ENCODE data around the gene RBKS. TPM values are rescaled to one million over a fixed set of nuclear protein-coding genes. Genes with fewer than 3 reads are reported as not detected.

Gene RBKS
- polyA plus RNA-seq, 1 of the 3 experiments (the other 2 are of a cell fraction): 7.4 TPM

DNA sequence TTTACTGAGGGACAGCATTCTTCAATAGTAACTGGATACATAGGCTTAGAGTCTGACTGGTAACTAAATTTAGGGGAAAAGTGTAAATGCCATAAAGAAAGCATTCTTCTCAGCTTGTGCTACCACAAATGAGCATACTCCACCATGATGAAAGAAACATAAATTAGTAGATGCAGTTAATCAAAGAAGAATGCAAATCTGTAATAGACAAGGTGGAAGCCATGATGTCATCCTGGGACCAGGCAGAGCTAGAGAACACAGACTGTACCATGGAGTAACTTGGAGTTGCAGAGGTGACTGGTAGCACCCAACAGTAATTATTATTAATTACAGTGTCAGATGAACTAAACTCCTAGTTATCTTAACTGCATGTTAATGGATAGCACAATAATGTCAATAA is 51.7 kb downstream of the RBKS start (continued):
- TF ChIP-seq, protein P1, sequence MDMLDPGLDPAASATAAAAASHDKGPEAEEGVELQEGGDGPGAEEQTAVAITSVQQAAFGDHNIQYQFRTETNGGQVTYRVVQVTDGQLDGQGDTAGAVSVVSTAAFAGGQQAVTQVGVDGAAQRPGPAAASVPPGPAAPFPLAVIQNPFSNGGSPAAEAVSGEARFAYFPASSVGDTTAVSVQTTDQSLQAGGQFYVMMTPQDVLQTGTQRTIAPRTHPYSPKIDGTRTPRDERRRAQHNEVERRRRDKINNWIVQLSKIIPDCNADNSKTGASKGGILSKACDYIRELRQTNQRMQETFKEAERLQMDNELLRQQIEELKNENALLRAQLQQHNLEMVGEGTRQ (IDR thresholded peaks at IDR 0.05; ENCODE audit: borderline replicate concordance, low read depth, low read length): no peak
- TF ChIP-seq GATA2 (CRISPR knock-in tag; IDR thresholded peaks at IDR 0.05) (no peak), ZBTB33 (IDR thresholded peaks at IDR 0.05; ENCODE audit: borderline replicate concordance, low read depth) (no peak), FOSL2 (IDR thresholded peaks at IDR 0.05; ENCODE audit: borderline replicate concordance, low read depth) (no peak), RXRA (IDR thresholded peaks at IDR 0.05; ENCODE audit: borderline replicate concordance, low read depth) (no peak)

GRCh38 chr2:27833931-27834330 is 56.3 kb downstream of the RBKS start:
- H4K20me1 ChIP-seq (ENCODE audit: insufficient read depth): no peaks in the 10 kb centered on the region
- no peak overlapping the region for H3K4me3 ChIP-seq (ENCODE audit: low read depth in 2 of 2, low read length in 1 of 2)
- POLR2A ChIA-PET: no interaction called here
- no peaks in the 10 kb centered on the region for H3K36me3 ChIP-seq (replicated peaks in 1 of 2; ENCODE audit: control insufficient read depth in 1 of 2, insufficient read depth in 2 of 2, low read length in 1 of 2)
- no peak overlapping the region for H3K4me2 ChIP-seq
- H3K9ac ChIP-seq: no peak overlapping the region
- no peaks in the 10 kb centered on the region for H3K79me2 ChIP-seq (ENCODE audit: insufficient read depth)
- H3K27ac ChIP-seq (ENCODE audit: low read depth in 2 of 2, low read length in 1 of 2): no peak overlapping the region
- no peak overlapping the region for H2AFZ ChIP-seq (ENCODE audit: low read depth)
- H3F3A ChIP-seq (replicated peaks; ENCODE audit: insufficient read depth): no peaks in the 10 kb centered on the region
- no peaks in the 10 kb centered on the region for H3K27me3 ChIP-seq (ENCODE audit: insufficient read depth)
- H3K9me2 ChIP-seq: no peaks in the 10 kb centered on the region
- H3K4me1 ChIP-seq (ENCODE audit: control insufficient read depth in 1 of 2, insufficient read depth in 2 of 2, low read depth in 1 of 2, low read length in 1 of 2): peaks cover 5% of the 10 kb centered on the region in 2 experiments; a peak in 3 of 4 replicates
- CTCF ChIA-PET: interaction anchor here (1.0 to 1.6 kb wide), 5 partner anchors 11 to 130 kb away, joined by 3 to 5 read pairs (median 3); partner anchors contain the start of genes BABAM2 and RBKS
- H3K9me3 ChIP-seq: no peaks in the 10 kb centered on the region
- WGBS (ENCODE audit: low lambda C conversion rate): 11% methylated on average over 1 of the region's 1 CpG
- no peak for DNase-seq
- no peak for TF ChIP-seq NRF1 (IDR thresholded peaks at IDR 0.05; ENCODE audit: low read depth, low read length)
- TF ChIP-seq EP300 (IDR thresholded peaks at IDR 0.05; ENCODE audit: borderline replicate concordance in 1 of 2, low read depth in 1 of 2, low read length in 1 of 2): no peak
- TF ChIP-seq FOXJ3 (CRISPR knock-in tag; IDR thresholded peaks at IDR 0.05): no peak
- TF ChIP-seq ELF1 (IDR thresholded peaks at IDR 0.05): no peak
- TF ChIP-seq, protein P1 (IDR thresholded peaks at IDR 0.05; ENCODE audit: borderline replicate concordance, low read depth, low read length): no peak
- no peak for TF ChIP-seq JUND (IDR thresholded peaks at IDR 0.05)
- TF ChIP-seq RFX5 (IDR thresholded peaks at IDR 0.05; ENCODE audit: low read length): no peak
- TF ChIP-seq, protein P2, sequence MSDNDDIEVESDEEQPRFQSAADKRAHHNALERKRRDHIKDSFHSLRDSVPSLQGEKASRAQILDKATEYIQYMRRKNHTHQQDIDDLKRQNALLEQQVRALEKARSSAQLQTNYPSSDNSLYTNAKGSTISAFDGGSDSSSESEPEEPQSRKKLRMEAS (IDR thresholded peaks at IDR 0.05; ENCODE audit: low read depth): peak; percentile 86
- peak; percentile 50 for TF ChIP-seq GATA2 (CRISPR knock-in tag; IDR thresholded peaks at IDR 0.05)
- no peak for TF ChIP-seq CHD2 (IDR thresholded peaks at IDR 0.05; ENCODE audit: low read length, partially characterized antibody)
- no peak for TF ChIP-seq GABPA (IDR thresholded peaks at IDR 0.05; ENCODE audit: low read depth)
- peak; percentile 36; the same call in 1 of the 2 replicates for TF ChIP-seq TCF12 (IDR thresholded peaks at IDR 0.05)
- no peak for TF ChIP-seq RCOR1 (IDR thresholded peaks at IDR 0.05; ENCODE audit: low read length)
- TF ChIP-seq IRF3 (IDR thresholded peaks at IDR 0.05; ENCODE audit: low read depth, low read length): no peak

Measured in SK-N-SH (cell line).